ENCODE results near the gene AUTS2.

GRCh38 chr7:69780379-69780778, 182.1 kb downstream of the AUTS2 start:
- TF ChIP-seq CTCF (IDR thresholded peaks at IDR 0.05) = no peak
- no peak for TF ChIP-seq POLR2A (IDR thresholded peaks at IDR 0.05)

All from vagina (tissue), 2 donors.